GM19468 (cell line): ENCODE measurements around the gene KCND2.
"Not testable (repeated sequence)": the region's sequence is repeated elsewhere in the genome, so short reads cannot be mapped to it uniquely, and the experiment has no call there.

Experiments
- ATAC-seq: cut with Tn5 transposase; IDR thresholded peaks from one replicate; pipeline ENCODE4 v1.9.1; 2021; ENCODE audit warnings: mild to moderate bottlenecking, moderate library complexity, moderate number of reproducible peaks; ENCODE audit not compliant: unreplicated experiment; ENCODE audit errors: extremely low read depth

The KCND2 gene

DNA sequence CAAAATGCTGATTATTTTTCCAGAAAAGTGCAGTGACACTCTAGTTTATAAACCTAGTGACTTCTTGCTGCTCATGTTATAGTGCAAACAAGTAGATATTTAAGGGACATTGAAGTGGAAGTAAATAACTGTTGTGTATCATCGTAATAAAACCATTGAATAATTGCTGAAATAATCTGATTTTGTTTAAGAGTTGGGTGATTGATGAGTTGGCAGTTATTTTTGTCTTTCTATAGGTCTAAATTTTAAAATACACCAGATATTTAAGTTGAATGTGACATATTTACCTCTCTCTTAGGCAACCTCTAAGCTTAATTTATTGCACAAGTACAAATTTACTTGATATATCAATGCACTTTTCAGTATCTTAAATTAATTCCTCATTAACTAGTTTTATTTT is 392.1 kb downstream of the KCND2 start:
- no peak for ATAC-seq

- ATAC-seq, result no peak
These were observed 402.1 kb downstream of the KCND2 start for GRCh38 chr7:120675076-120675475.

DNA sequence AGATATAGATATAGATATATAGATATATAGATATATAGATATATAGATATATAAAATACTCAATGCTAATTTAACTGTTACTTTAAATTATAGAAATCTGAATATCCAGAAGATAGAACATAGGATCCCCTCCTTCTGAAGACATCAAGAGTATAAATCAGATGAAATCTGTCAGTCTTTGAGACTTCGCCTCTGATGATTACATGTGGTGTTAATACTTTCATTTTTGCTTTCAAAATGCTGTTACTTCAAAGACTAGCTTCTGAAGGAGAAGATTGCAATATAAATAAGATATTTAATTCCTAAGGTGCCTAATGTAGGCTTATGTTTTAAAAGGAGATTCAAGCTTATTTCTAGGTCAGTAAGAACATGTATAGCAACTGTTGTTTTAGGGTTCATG is 404.6 kb downstream of the KCND2 start:
- no peak for ATAC-seq

DNA sequence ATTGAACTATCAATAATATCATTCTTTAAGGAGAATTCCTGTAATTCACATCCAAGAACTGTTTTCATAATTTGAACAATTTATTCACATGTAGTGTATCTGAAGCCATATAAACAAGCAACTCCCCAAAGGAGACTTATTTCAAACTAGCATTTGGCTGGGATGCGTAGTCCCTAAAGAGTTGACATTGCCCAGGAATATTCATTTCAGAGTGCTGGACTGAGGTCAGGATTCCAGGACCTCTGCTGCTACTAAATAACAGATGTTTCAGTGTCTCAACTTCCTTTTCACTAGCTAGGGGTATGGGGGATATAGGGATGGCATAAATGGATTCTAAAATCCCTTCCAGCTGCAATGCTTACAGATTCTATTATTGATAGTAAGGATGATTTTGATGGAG is 408.0 kb downstream of the KCND2 start:
- no peak for ATAC-seq

- ATAC-seq, result no peak
These were observed 411.5 kb downstream of the KCND2 start for GRCh38 chr7:120684463-120684862.

- no peak for ATAC-seq
These were observed 418.9 kb downstream of the KCND2 start for GRCh38 chr7:120691915-120692314.

DNA sequence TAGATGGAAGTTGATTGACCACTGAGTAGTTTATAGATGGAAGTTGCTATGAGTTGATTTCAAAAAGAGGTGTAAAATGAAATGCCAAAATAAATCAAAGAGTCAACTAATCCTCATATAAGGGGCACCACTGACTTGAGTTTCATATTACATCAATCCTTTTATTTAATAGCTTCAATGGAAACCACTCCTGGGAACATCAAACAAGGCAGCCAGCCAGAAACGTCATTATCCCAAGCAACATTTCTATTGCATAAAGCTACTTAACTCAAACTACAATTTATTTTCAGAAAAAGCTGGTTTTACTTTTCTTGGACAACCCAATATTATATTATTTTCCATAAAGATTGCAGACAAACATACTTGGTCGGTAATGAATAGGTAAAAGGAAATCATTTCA is 422.9 kb downstream of the KCND2 start:
- ATAC-seq, result no peak

- ATAC-seq, result no peak
These were observed 427.8 kb downstream of the KCND2 start for GRCh38 chr7:120700796-120701195.

DNA sequence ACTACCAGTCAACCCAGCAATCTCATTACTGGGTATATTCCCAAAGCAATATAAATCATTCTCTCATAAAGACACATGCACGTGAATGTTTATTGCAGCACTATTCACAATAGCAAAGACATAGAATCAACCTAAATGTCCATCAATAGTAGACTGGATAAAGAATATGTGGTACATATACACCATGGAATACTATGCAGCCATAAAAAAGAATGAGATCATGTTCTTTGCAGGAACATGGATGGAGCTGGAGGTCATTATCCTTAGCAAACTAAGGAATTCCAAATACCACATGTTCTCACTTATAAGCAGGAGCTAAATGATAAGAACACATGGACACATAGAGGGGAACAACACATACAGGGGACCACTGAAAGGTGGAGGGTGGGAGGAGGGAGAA is 429.4 kb downstream of the KCND2 start:
- not testable (repeated sequence) for ATAC-seq

GRCh38 chr7:120703585-120704240 is 430.7 kb downstream of the KCND2 start:
- ATAC-seq, result no peak

- no peak for ATAC-seq
These were observed 436.4 kb downstream of the KCND2 start for GRCh38 chr7:120709252-120709971.

DNA sequence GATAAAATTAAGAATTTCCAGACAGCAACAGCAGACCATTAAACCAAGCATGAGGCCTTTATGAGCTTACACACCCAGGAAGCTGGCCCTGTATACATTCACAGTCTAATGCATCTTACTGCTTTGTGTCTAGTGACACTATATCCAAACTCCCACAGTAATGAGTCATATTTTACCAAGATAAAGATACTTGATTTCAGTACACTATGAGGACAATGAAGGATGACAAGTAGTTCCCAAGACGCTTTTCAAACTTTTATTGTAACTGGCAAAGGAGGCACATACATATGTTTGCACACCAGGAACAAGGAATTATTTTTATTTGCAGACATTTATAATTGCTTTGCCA is 437.0 kb downstream of the KCND2 start:
- ATAC-seq, result no peak

GRCh38 chr7:120714945-120715344 is 442.0 kb downstream of the KCND2 start:
- no peak for ATAC-seq

DNA sequence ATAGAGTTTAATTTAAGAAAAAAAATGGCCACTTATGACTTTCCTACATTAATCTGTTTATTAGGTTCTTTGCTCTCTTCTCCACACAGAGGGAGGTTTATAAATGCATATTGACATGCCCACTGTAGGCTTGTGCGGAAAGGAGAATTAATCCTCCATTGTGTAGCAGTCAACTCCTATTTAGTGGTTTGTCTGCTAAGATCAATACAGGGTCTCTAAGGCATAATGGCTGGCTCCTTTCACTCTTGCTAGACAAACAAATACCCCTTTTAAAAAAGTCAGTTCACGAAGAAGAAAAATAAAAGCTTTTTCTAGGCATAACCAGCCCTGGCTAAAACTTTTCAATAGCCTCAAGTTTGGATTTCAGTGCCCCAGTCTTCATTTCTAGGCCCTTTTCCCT is 443.3 kb downstream of the KCND2 start:
- ATAC-seq, result no peak

GRCh38 chr7:120717166-120717565 is 444.2 kb downstream of the KCND2 start:
- no peak for ATAC-seq

DNA sequence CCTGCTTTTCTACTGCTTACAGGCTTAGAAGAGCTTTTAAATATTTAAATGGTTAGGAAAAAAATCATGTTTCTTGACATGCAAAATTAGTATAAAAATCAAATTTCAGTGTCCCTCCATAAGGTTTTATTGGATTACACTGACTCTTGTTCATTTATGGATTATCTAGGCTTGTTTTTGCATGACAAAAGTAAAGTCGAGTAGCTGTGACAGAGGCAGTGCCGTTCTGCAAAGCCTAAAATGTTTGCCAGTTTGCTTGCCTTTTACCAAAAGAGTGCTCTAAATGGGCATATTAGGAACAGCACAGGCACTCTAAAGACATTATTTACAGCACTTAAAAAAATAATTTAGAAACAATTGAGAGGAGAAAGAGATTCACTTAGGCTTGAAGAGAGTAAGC is 445.4 kb downstream of the KCND2 start:
- ATAC-seq, result no peak

GRCh38 chr7:120720317-120720716 is 447.3 kb downstream of the KCND2 start:
- no peak for ATAC-seq

GRCh38 chr7:120723465-120724385 is 450.8 kb downstream of the KCND2 start:
- ATAC-seq, result no peak

GRCh38 chr7:120724448-120724847 is 451.5 kb downstream of the KCND2 start:
- ATAC-seq, result no peak

DNA sequence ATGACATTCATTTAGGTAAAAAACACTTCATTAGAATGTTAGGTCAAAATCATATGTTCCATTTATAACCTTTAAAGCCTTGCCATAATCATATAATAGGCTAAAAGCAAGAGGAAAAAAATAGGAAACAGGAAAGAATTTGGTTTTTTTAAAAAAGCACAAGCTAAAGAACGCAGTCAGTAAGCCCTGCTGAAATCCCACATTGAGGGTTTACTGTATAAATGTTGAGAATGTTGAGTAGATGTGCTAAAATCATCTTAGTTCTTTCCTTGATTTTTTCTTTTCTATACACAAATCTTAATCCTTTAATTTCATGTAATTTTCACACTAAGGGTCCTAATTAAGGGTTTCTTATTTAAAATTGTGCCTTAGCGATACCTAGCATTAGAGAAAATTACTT is 452.0 kb downstream of the KCND2 start:
- no peak for ATAC-seq

- ATAC-seq, result no peak
These were observed 452.5 kb downstream of the KCND2 start for GRCh38 chr7:120725376-120726039.
